Neutrophil (primary cell): Measurements from ENCODE around the gene CDK12.
"Not testable (repeated sequence)": the region's sequence is repeated elsewhere in the genome, so short reads cannot be mapped to it uniquely, and the experiment has no call there.

ENCODE experiments used
- H3K27ac ChIP-seq: fragments of 200-600 bp; sonication (generic); 2 replicates; pipeline ENCODE4 v1.5.1; 2016; ENCODE audit warnings: mild to moderate bottlenecking, moderate library complexity
- H3K27me3 ChIP-seq: fragments of 200-600 bp; sonication (generic); 2 replicates; pipeline ENCODE4 v1.6.0; 2016; ENCODE audit warnings: mild to moderate bottlenecking
- H3K36me3 ChIP-seq: fragments of 200-600 bp; sonication (generic); 2 replicates; pipeline ENCODE4 v1.5.1; 2017
- H3K4me1 ChIP-seq, 2 experiments: fragments of 200-600 bp in 1 of 2; sonication (generic) in 1 of 2; 1 replicate in 1 of 2; 2 replicates in 1 of 2; pipeline versions ENCODE4 v1.5.1 to v1.6.1; 2013 to 2016; ENCODE audit warnings: low read depth in 1 of 2, low read length in 1 of 2, mild to moderate bottlenecking in 1 of 2, moderate library complexity in 1 of 2; ENCODE audit not compliant: control insufficient read depth in 1 of 2, insufficient read depth in 1 of 2
- H3K4me3 ChIP-seq, 2 experiments: fragments of 200-600 bp in 1 of 2; sonication (generic) in 1 of 2; 1 replicate in 1 of 2; 2 replicates in 1 of 2; pipeline ENCODE4 v1.5.1; 2013 to 2016; ENCODE audit warnings: low read depth in 1 of 2, low read length in 1 of 2, mild to moderate bottlenecking in 1 of 2, moderate library complexity in 1 of 2
- H3K9me3 ChIP-seq: fragments of 200-600 bp; sonication (generic); 2 replicates; pipeline ENCODE4 v1.5.1; 2016
- TF ChIP-seq, protein P1 (sequence below): fragments of 200-600 bp; sonication (generic); IDR thresholded peaks from 2 replicates; pipeline ENCODE4 v1.5.1; 2016; ENCODE audit warnings: antibody characterized with exemption

CDK12 gene

DNA sequence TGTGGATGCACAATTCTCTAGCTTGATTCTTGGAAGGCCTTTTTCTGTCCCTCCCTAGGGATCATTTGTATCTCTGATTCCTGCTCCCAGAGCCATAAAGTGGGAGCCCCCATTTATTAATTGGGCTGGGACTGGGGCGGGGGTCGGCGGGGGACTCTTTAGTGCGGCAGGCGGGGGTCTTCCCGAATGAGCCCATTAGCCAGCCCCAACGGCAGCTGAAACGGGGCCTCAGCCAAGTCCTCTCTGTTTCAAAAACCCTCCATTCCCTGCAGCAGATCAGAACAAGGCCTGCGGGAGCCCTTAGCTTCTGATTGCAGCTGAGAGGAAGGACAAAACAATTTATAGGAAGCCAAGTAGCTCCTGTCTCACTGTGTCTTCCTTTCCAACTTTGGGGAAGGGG lies 79.3 kb downstream of the CDK12 start:
- TF ChIP-seq, protein P1, sequence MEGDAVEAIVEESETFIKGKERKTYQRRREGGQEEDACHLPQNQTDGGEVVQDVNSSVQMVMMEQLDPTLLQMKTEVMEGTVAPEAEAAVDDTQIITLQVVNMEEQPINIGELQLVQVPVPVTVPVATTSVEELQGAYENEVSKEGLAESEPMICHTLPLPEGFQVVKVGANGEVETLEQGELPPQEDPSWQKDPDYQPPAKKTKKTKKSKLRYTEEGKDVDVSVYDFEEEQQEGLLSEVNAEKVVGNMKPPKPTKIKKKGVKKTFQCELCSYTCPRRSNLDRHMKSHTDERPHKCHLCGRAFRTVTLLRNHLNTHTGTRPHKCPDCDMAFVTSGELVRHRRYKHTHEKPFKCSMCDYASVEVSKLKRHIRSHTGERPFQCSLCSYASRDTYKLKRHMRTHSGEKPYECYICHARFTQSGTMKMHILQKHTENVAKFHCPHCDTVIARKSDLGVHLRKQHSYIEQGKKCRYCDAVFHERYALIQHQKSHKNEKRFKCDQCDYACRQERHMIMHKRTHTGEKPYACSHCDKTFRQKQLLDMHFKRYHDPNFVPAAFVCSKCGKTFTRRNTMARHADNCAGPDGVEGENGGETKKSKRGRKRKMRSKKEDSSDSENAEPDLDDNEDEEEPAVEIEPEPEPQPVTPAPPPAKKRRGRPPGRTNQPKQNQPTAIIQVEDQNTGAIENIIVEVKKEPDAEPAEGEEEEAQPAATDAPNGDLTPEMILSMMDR, result no peak
- peaks cover 35% of the 10 kb centered on the region in 2 experiments for H3K4me1 ChIP-seq
- H3K9me3 ChIP-seq, result no peaks in the 10 kb centered on the region
- no peak overlapping the region for H3K4me3 ChIP-seq
- H3K27me3 ChIP-seq, result no peaks in the 10 kb centered on the region
- peak overlapping the region; percentile 83 for H3K27ac ChIP-seq
- peaks cover 11% of the 10 kb centered on the region for H3K36me3 ChIP-seq

DNA sequence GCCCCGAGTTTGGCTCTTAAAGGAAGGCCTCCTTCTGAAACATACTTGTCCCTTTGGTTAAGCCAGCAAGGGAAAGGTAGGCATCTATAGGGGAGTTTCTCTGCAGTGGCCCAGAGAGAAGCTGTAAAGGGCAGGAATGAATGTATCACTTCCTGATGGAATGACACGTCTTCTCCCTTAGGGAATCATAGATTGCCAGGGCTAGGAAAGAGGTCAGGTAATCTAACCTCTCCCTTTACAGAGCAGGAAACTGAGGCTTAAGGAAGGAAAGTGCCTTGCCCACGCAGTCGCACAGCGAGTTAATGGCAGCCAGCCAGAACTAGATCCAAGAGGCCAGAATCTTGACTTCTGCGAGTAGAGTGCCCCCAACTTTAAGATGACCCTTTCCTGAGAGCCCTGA lies 80.4 kb downstream of the CDK12 start:
- Histone ChIP-seq H3K27ac (no peak overlapping the region), H3K27me3 (no peaks in the 10 kb centered on the region), H3K9me3 (no peaks in the 10 kb centered on the region), H3K4me3 (no peak overlapping the region), H3K36me3 (peaks cover 13% of the 10 kb centered on the region), H3K4me1 (peaks cover 35% of the 10 kb centered on the region in 2 experiments)
- TF ChIP-seq, protein P1, result no peak

DNA sequence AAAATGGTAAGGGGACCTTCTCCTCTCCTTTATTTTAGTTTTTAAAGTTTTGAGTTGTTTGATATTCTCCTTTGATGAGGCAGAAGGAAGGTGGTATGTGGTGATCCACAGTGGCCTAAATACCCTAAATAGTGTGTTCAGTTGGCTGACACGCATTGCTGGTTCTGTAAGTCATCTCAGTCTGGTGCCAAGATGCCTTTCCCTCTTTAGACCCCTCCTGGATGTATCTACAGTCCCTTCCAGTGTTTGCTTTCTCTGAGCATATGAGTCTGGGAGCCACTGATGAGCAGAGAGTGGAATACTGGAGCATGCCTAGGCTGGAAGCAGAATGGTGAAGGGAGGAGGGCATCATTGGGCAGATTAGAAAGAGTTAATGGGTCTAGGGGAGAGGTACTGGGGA lies 81.9 kb downstream of the CDK12 start:
- Histone ChIP-seq H3K9me3 (no peaks in the 10 kb centered on the region), H3K4me1 (peaks cover 29 to 30% of the 10 kb centered on the region in 2 experiments), H3K36me3 (peaks cover 25% of the 10 kb centered on the region), H3K27ac (no peak overlapping the region), H3K27me3 (no peaks in the 10 kb centered on the region), H3K4me3 (no peak overlapping the region)
- TF ChIP-seq, protein P1, result no peak

DNA sequence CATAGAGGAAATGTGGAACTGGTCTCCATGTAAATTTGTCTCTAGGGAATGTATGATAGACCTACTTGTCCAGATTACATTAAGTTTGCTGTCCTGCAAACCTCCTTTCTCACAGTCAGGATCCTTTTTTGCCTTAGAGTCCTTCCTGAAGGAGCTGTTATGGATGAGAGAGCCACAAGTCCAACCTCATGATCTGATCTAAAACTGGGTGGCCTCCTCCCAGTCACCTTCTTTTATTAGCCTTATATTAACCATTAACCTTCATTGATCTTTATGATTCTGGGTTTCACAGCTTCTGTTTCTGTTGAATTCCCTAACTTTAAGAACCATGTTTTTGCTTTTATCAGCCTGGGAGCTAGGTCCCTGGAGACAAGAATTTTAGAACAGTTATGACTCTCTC lies 82.4 kb downstream of the CDK12 start:
- no peak overlapping the region for H3K27ac ChIP-seq
- TF ChIP-seq, protein P1, result no peak
- no peaks in the 10 kb centered on the region for H3K9me3 ChIP-seq
- H3K4me3 ChIP-seq, result no peak overlapping the region
- H3K27me3 ChIP-seq, result no peaks in the 10 kb centered on the region
- H3K36me3 ChIP-seq, result peaks cover 30% of the 10 kb centered on the region
- H3K4me1 ChIP-seq, result peaks cover 24 to 25% of the 10 kb centered on the region in 2 experiments

DNA sequence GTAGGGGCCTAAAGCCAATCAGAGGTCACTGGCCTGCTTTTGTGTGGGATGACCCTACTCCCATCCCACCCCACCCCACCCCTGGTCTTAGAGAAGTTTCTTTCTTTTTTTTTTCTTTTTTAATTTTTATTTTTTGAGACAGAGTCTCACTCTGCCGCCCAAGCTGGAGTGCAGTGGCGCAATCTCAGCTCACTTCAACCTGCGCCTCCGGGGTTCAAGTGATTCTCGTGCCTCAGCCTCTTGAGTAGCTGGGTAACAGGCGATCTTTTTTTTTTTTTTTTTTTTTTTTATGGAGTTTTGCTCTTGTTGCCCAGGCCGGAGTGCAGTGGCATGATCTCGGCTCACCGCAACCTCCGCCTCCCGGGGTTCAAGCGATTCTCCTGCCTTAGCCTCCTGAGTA lies 83.1 kb downstream of the CDK12 start:
- Histone ChIP-seq H3K36me3 (peaks cover 37% of the 10 kb centered on the region), H3K4me1 (peaks cover 17 to 18% of the 10 kb centered on the region in 2 experiments)
- not testable (repeated sequence) for H3K27me3 ChIP-seq, H3K4me3 ChIP-seq, H3K27ac ChIP-seq, H3K9me3 ChIP-seq

DNA sequence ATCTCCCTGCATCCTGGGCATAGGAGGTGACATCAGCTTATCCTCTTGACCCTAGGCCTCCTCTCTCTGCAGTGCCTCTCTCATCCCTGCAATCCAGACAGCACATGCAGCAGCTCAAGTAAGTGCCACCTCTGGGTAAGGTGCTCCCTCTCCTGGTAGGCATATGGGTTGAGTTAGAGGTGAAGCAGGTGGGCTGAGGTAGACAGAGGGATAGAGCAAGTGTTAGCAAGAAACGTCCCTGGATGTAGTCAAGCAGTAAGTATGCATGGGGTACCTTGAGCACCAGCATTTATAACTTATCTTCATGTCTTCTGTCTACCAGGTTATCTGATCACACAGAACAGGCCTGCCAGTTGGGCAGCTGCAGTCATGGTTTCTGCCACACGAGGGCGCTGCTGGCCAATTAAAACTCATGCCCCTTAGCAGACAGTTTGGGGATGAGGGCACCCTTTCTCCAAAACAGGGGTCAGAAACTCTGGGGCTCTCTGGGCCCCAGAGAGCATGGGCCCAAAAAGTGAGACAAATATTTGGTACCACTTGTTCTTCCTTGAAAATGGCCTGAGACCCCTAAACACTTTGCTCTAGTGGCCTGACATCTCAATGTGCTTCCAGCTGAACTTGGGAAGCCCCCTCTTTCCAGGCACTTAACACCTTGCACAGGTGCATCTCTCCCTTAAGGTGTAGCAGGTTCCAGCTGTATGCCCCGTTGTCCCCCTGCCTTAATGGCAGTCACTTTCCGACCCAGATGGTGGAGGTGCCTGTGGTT lies 86.6 kb downstream of the CDK12 start:
- peaks cover 60% of the 10 kb centered on the region for H3K36me3 ChIP-seq
- TF ChIP-seq, protein P1, result peak; percentile 90
- H3K27ac ChIP-seq, result no peak overlapping the region
- no peaks in the 10 kb centered on the region for H3K9me3 ChIP-seq
- peaks cover 2 to 6% of the 10 kb centered on the region in 2 experiments for H3K4me1 ChIP-seq
- H3K4me3 ChIP-seq, result no peak overlapping the region
- no peaks in the 10 kb centered on the region for H3K27me3 ChIP-seq
